PC-9 (cell line): ENCODE results near the gene SLC5A5. TPM values are rescaled to one million over a fixed set of nuclear protein-coding genes. Genes with fewer than 3 reads are reported as not detected.

Source experiments
- Bru-seq: library from RNA; stranded (reverse); fragments of 400-500 nt; gene quantifications from one replicate; lab custom pipeline; 2021; lab: Mats Ljungman, UMichigan
- BruChase-seq, 2 experiments: library from RNA; stranded (reverse); fragments of 400-500 nt; gene quantifications; one replicate each; lab custom pipeline; 2021; lab: Mats Ljungman, UMichigan
- BruUV-seq: library from RNA; stranded (reverse); fragments of 400-500 nt; replicated peaks from 2 replicates; lab custom pipeline; 2021; lab: Mats Ljungman, UMichigan
- CTCF ChIA-PET: fragments of 300-600 bp; sonication (Branson Sonifier 250); formaldehyde crosslinking; loops from one replicate; lab custom pipeline; 2022; ENCODE audit warnings: antibody characterized with exemption; lab: Charles Lee
- POLR2A ChIA-PET: fragments of 300-600 bp; sonication (Branson Sonifier 250); formaldehyde crosslinking; loops from one replicate; lab custom pipeline; 2022; ENCODE audit warnings: antibody characterized with exemption; ENCODE audit not compliant: unreplicated experiment; lab: Charles Lee
- DNase-seq, 2 experiments: peaks; one replicate each; pipeline versions ENCODE4 v3.0.0 to v3.0.0-alpha.2; 2015 to 2022; ENCODE audit warnings: mixed read lengths in 1 of 2
- H2AFZ ChIP-seq: fragments of 200-600 bp; sonication (generic); 2 replicates; pipeline ENCODE4 v1.8.1; 2017; ENCODE audit warnings: antibody characterized with exemption
- H3F3A ChIP-seq: fragments of 200-600 bp; sonication (generic); 2 replicates; pipeline ENCODE4 v1.8.1; 2017; ENCODE audit warnings: antibody characterized with exemption, mild to moderate bottlenecking, low read depth; ENCODE audit not compliant: insufficient read depth
- H3K27ac ChIP-seq: fragments of 200-600 bp; sonication (generic); 2 replicates; pipeline ENCODE4 v1.6.1; 2016; ENCODE audit warnings: mixed run types
- H3K27me3 ChIP-seq: fragments of 200-600 bp; sonication (generic); 2 replicates; pipeline ENCODE4 v1.6.1; 2016; ENCODE audit warnings: low read depth, mixed run types; ENCODE audit not compliant: insufficient read depth
- H3K36me3 ChIP-seq: fragments of 200-600 bp; sonication (generic); 2 replicates; pipeline ENCODE4 v1.6.1; 2016; ENCODE audit warnings: low read depth, mixed run types
- H3K4me1 ChIP-seq: fragments of 200-600 bp; sonication (generic); replicated peaks from 2 replicates; pipeline ENCODE4 v1.6.1; 2016; ENCODE audit warnings: mixed run types; ENCODE audit not compliant: insufficient read depth
- H3K4me2 ChIP-seq: fragments of 200-600 bp; sonication (generic); 2 replicates; pipeline ENCODE4 v1.6.1; 2017; ENCODE audit warnings: mixed run types
- H3K4me3 ChIP-seq: fragments of 200-600 bp; sonication (generic); 2 replicates; pipeline ENCODE4 v1.6.1; 2016; ENCODE audit warnings: mixed run types
- H3K79me2 ChIP-seq: fragments of 200-600 bp; sonication (generic); 2 replicates; pipeline ENCODE4 v1.6.1; 2017; ENCODE audit warnings: low read depth, mixed run types
- H3K9me2 ChIP-seq: fragments of 200-600 bp; sonication (generic); 2 replicates; pipeline ENCODE4 v1.8.1; 2017; ENCODE audit warnings: mild to moderate bottlenecking; ENCODE audit not compliant: insufficient read depth
- H3K9me3 ChIP-seq: fragments of 200-600 bp; sonication (generic); 2 replicates; pipeline ENCODE4 v1.8.1; 2016; ENCODE audit warnings: low read depth; ENCODE audit not compliant: insufficient read depth
- H4K20me1 ChIP-seq: fragments of 200-600 bp; sonication (generic); 2 replicates; pipeline ENCODE4 v1.8.1; 2017; ENCODE audit not compliant: insufficient read depth
- CTCF ChIP-seq: fragments of 200-600 bp; sonication (generic); conservative IDR thresholded peaks from 2 replicates; pipeline ENCODE4 v1.6.1; 2017; ENCODE audit warnings: mixed run types, antibody characterized with exemption, mild to moderate bottlenecking, moderate library complexity
- EZH2 ChIP-seq: fragments of 200-600 bp; sonication (generic); IDR thresholded peaks from 2 replicates; pipeline ENCODE4 v1.8.0; 2017; ENCODE audit warnings: antibody characterized with exemption, low read depth
- intact Hi-C: fragments of 100-400 bp; cut with micrococcal nuclease; formaldehyde crosslinking; loops from one replicate; pipeline ENCODE4 v1.10.0; 2022; ENCODE audit not compliant: unreplicated experiment
- long read RNA-seq: library from polyadenylated mRNA; stranded (forward); transcript quantifications from one replicate; pipeline ENCODE4 v2.0.0, GENCODE V29; 2022
- total RNA-seq: library from RNA; stranded (reverse); gene quantifications from 2 replicates; pipeline ENCODE4 v1.2.3, GENCODE V29; 2021

Gene SLC5A5
- total RNA-seq (0.18 TPM in 1 of 2 replicates, not detected in the other), Bru-seq, nascent RNA (percentile 5 among the genes with signal in this experiment), BruChase-seq, experiment 1, labeled RNA remaining after a 2-hour chase (percentile 7 among the genes with signal in this experiment), BruChase-seq, experiment 2, labeled RNA remaining after a 6-hour chase (percentile 18 among the genes with signal in this experiment)
- long read RNA-seq, partial matches to known transcripts = 0 of 1 reads
- long read RNA-seq, other reads (novel, unspliced or antisense) = 1 of 1 reads

- no peak for DNase-seq
- TF ChIP-seq EZH2 = no peak
- TF ChIP-seq CTCF = no peak
- Histone ChIP-seq H3K4me2 (no peak within 1 kb of the TSS), H3F3A (peaks cover 20% of the 10 kb centered on the region; the same call in 1 of the 2 replicates), H3K4me1 (peaks cover 5% of the 10 kb centered on the region), H3K9me2 (no peaks in the 10 kb centered on the region), H3K36me3 (no peaks in the 10 kb centered on the region), H3K4me3 (no peak within 1 kb of the TSS), H3K27me3 (peaks cover 4% of the 10 kb centered on the region; the same call in 1 of the 2 replicates), H3K9me3 (no peaks in the 10 kb centered on the region), H4K20me1 (no peaks in the 10 kb centered on the region), H3K79me2 (no peaks in the 10 kb centered on the region), H3K27ac (no peak within 1 kb of the TSS), H2AFZ (no peak within 1 kb of the TSS)
- ChIA-PET CTCF (interaction anchor here (0.8 to 3.3 kb wide), 2 partner anchors 13 to 61 kb away, joined by 4 to 39 read pairs; partner anchors contain the start of gene CCDC124), POLR2A (interaction anchor here (0.5 kb wide), 1 partner anchor 45 kb away, joined by 11 read pairs; no protein-coding TSS in a partner anchor)
- BruUV-seq = no TSS peak
- intact Hi-C loops = loop anchor here (5.0 kb wide), 1 partner anchor 125 kb away; no protein-coding TSS in a partner anchor
Observed at GRCh38 chr19:17871878-17872250, at the start of gene SLC5A5. SLC5A5 (plus strand) TSS chr19:17871945; CDS start chr19:17872320, 375 bp downstream.

- H3K4me2 ChIP-seq = no peak overlapping the region
- peaks cover 2% of the 10 kb centered on the region for H3K4me1 ChIP-seq
- H3F3A ChIP-seq = peaks cover 11% of the 10 kb centered on the region
- intact Hi-C loops = no loop called here
- no TSS peak for BruUV-seq
- no peaks in the 10 kb centered on the region for H3K79me2 ChIP-seq
- H3K4me3 ChIP-seq = no peak overlapping the region
- DNase-seq = no peak
- no peak for TF ChIP-seq EZH2
- no peak for TF ChIP-seq CTCF
- POLR2A ChIA-PET = no interaction called here
- H2AFZ ChIP-seq = no peak overlapping the region
- no peak overlapping the region for H3K27ac ChIP-seq
- H4K20me1 ChIP-seq = no peaks in the 10 kb centered on the region
- H3K27me3 ChIP-seq = no peaks in the 10 kb centered on the region
- H3K36me3 ChIP-seq = no peaks in the 10 kb centered on the region
- CTCF ChIA-PET = no interaction called here
- H3K9me2 ChIP-seq = no peaks in the 10 kb centered on the region
- no peaks in the 10 kb centered on the region for H3K9me3 ChIP-seq
Observed at GRCh38 chr19:17824339-17824738, 47.4 kb upstream of the SLC5A5 start.

GRCh38 chr19:17826508-17827056, 45.2 kb upstream of the SLC5A5 start:
- POLR2A ChIA-PET = interaction anchor here (0.5 to 0.7 kb wide), 2 partner anchors 398 to 741 kb away, joined by 3 to 4 read pairs; no protein-coding TSS in a partner anchor
- Histone ChIP-seq H3K4me1 (peaks cover 8% of the 10 kb centered on the region), H3K4me2 (no peak overlapping the region), H4K20me1 (no peaks in the 10 kb centered on the region), H2AFZ (no peak overlapping the region), H3K36me3 (no peaks in the 10 kb centered on the region), H3K9me2 (no peaks in the 10 kb centered on the region), H3K27me3 (no peaks in the 10 kb centered on the region), H3K4me3 (no peak overlapping the region), H3K9me3 (no peaks in the 10 kb centered on the region), H3K27ac (no peak overlapping the region), H3F3A (peaks cover 11% of the 10 kb centered on the region), H3K79me2 (0 out of 2 replicates have a peak, but pooled peaks cover 3% of the 10 kb centered on the region)
- DNase-seq = no peak
- intact Hi-C loops = no loop called here
- CTCF ChIA-PET = no interaction called here
- no TSS peak for BruUV-seq
- TF ChIP-seq EZH2 = no peak
- TF ChIP-seq CTCF = no peak
